Stimulated activated effector memory CD8-positive, alpha-beta T cell treated with anti-CD3 and anti-CD28 coated beads, Interleukin-12 subunit alpha, Interleukin-12 subunit beta, amount 100 ng/mL, for 72 hours (primary cell): ENCODE results near the gene XRCC4.

Experiments
- ATAC-seq: fragments of 150-1000 bp; cut with Tn5 transposase; 2 replicates; pipeline ENCODE4 v1.10.0; 2021
- DNase-seq, 2 donors: peaks; one replicate each; pipeline ENCODE4 v3.0.0; 2021 to 2022; ENCODE audit warnings: low spot score in 2 of 2
- H3K27ac Mint-ChIP-seq: one replicate; pipeline ENCODE4 v1.8.0; 2022; ENCODE audit warnings: mild to moderate bottlenecking, mixed read lengths
- H3K36me3 Mint-ChIP-seq: one replicate; pipeline ENCODE4 v1.8.0; 2022; ENCODE audit warnings: mild to moderate bottlenecking, mixed read lengths
- H3K4me1 Mint-ChIP-seq: one replicate; pipeline ENCODE4 v1.8.0; 2022; ENCODE audit warnings: mixed read lengths
- H3K4me3 Mint-ChIP-seq: one replicate; pipeline ENCODE4 v1.8.0; 2022; ENCODE audit warnings: mild to moderate bottlenecking, mixed read lengths
- H3K9me3 Mint-ChIP-seq: one replicate; pipeline ENCODE4 v1.8.0; 2022; ENCODE audit warnings: mixed read lengths

The XRCC4 gene

DNA sequence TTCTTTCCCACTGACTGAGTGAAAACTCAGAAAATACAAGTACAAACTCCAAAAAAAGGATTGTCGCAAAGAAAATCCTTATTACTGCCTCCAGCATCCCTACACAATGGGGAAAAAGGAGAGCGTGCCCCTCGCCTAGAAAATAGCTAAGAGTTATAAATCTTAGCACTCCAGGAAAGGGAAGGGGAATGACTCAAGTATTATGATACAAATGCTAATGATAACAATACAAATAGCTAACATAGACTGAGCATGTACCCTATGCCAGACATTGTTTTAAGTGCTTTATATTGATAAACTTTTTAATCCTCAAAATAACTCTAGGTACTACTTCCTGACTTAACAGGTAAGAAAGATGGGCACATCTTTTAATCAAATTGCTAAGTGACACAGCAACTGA is 323.4 kb downstream of the XRCC4 start:
- Mint-ChIP-seq H3K36me3 (no peaks in the 10 kb centered on the region), H3K9me3 (no peaks in the 10 kb centered on the region), H3K27ac (no peak overlapping the region), H3K4me3 (no peak overlapping the region), H3K4me1 (no peaks in the 10 kb centered on the region)
- ATAC-seq (no peak), DNase-seq (no peak)

DNA sequence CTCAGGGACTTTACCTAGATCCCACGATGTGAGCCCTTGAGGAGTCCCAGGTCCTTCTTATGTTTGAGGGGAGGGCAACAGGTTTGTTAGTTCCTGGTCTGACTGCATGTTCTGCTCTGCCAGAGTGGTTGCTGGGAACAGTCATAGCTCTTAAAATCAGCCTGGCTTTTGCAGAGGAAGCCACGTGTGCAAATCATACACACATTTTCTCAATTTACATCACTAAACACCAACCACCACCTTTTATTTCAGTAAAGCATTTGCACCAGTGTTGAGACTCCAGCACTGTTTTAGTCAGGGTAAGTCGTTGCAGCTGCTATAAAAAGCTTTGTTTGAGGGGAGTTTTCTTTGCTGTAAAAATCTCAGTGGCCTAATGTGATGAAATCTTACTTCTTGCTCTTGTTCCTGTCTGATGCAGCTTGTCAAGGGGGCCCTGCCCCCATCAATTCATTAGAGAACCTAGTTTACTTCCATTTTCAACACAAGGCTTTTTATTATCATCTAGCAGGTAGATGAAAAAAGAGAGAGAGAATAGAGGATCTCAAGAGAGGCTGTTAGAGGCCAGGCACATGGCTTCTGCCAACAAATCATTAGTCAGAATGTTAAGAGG is 323.9 kb downstream of the XRCC4 start:
- H3K9me3 Mint-ChIP-seq = no peaks in the 10 kb centered on the region
- DNase-seq (no peak), ATAC-seq (peak; percentile 61)
- no peaks in the 10 kb centered on the region for H3K36me3 Mint-ChIP-seq
- no peak overlapping the region for H3K27ac Mint-ChIP-seq
- H3K4me1 Mint-ChIP-seq = no peaks in the 10 kb centered on the region
- no peak overlapping the region for H3K4me3 Mint-ChIP-seq

DNA sequence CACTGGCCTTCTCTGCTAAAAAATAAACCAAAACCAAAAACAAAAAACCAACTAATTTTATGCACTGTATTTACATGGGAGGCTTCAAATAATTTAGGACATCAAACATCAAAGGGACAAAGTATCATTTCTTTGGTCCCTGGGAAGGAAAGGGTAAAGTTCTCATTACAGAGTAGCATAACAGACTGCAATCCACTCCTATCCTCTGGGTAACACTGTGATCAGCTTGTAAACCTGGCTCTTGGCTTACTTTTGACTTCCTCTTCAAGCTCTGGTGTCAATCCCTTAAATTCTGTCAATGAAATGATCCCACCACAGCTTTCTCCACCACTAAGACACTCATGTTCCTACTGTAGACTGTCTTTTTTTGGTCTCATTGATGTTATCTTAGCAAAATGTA is 324.4 kb downstream of the XRCC4 start:
- ATAC-seq = no peak
- no peak for DNase-seq
- Mint-ChIP-seq H3K4me3 (no peak overlapping the region), H3K4me1 (no peaks in the 10 kb centered on the region), H3K27ac (no peak overlapping the region), H3K36me3 (no peaks in the 10 kb centered on the region), H3K9me3 (no peaks in the 10 kb centered on the region)
